ENCODE results near the gene LYZ.
A peak's percentile ranks its signal among the peaks of the same experiment; 100 is the strongest.
"Not testable (repeated sequence)": the region's sequence is repeated elsewhere in the genome, so short reads cannot be mapped to it uniquely, and the experiment has no call there.

The LYZ gene

GRCh38 chr12:69348162-69348938 is at the start of gene LYZ:
LYZ (plus strand) TSS chr12:69348381; CDS start chr12:69348409, 28 bp downstream.
- DNase-seq, result no peak

GRCh38 chr12:69298947-69299346 is 49.2 kb upstream of the LYZ start:
- DNase-seq, result no peak

- DNase-seq, result no peak
Observed at GRCh38 chr12:69304284-69304683, 43.9 kb upstream of the LYZ start.

GRCh38 chr12:69309461-69309860 is 38.7 kb upstream of the LYZ start:
- DNase-seq, result no peak

- DNase-seq, result no peak
Observed at GRCh38 chr12:69313209-69313608, 35.0 kb upstream of the LYZ start.

- DNase-seq, result not testable (repeated sequence)
Observed at GRCh38 chr12:69316784-69317183, 31.4 kb upstream of the LYZ start.

GRCh38 chr12:69317233-69317632 is 30.9 kb upstream of the LYZ start:
- not testable (repeated sequence) for DNase-seq

- DNase-seq, result no peak
Observed at GRCh38 chr12:69318225-69318624, 30.0 kb upstream of the LYZ start.

GRCh38 chr12:69321351-69321750 is 26.8 kb upstream of the LYZ start:
- no peak for DNase-seq

GRCh38 chr12:69324797-69325466 is 23.2 kb upstream of the LYZ start:
- DNase-seq, result no peak

- DNase-seq, result no peak
Observed at GRCh38 chr12:69328426-69328825, 19.8 kb upstream of the LYZ start.

- peak; percentile 50 for DNase-seq
Observed at GRCh38 chr12:69329669-69330428, 18.3 kb upstream of the LYZ start.

- DNase-seq, result peak; percentile 77
Observed at GRCh38 chr12:69330475-69331473, 17.4 kb upstream of the LYZ start.

GRCh38 chr12:69331519-69331908 is 16.7 kb upstream of the LYZ start:
- DNase-seq, result no peak

GRCh38 chr12:69331909-69332684 is 16.1 kb upstream of the LYZ start:
- DNase-seq, result no peak

- no peak for DNase-seq
Observed at GRCh38 chr12:69332815-69333358, 15.3 kb upstream of the LYZ start.

GRCh38 chr12:69334158-69334557 is 14.0 kb upstream of the LYZ start:
- no peak for DNase-seq

- no peak for DNase-seq
Observed at GRCh38 chr12:69337311-69338090, 10.7 kb upstream of the LYZ start.

GRCh38 chr12:69338120-69338859 is 9.9 kb upstream of the LYZ start:
- DNase-seq, result no peak

GRCh38 chr12:69338936-69339335 is 9.2 kb upstream of the LYZ start:
- no peak for DNase-seq
